Measurements from ENCODE around the gene TMEM269.

- TF ChIP-seq REST (IDR thresholded peaks at IDR 0.05; ENCODE audit: insufficient read depth in 1 of 2, low read depth in 2 of 2, low read length in 2 of 2): no peak
- no peak for TF ChIP-seq POLR2AphosphoS5 (IDR thresholded peaks at IDR 0.05; ENCODE audit: low read depth, low read length)
Observed at GRCh38 chr1:42752284-42752683, 32.5 kb upstream of the TMEM269 start.
